ENCODE measurements around the gene PLD4.

Gene PLD4

DNA sequence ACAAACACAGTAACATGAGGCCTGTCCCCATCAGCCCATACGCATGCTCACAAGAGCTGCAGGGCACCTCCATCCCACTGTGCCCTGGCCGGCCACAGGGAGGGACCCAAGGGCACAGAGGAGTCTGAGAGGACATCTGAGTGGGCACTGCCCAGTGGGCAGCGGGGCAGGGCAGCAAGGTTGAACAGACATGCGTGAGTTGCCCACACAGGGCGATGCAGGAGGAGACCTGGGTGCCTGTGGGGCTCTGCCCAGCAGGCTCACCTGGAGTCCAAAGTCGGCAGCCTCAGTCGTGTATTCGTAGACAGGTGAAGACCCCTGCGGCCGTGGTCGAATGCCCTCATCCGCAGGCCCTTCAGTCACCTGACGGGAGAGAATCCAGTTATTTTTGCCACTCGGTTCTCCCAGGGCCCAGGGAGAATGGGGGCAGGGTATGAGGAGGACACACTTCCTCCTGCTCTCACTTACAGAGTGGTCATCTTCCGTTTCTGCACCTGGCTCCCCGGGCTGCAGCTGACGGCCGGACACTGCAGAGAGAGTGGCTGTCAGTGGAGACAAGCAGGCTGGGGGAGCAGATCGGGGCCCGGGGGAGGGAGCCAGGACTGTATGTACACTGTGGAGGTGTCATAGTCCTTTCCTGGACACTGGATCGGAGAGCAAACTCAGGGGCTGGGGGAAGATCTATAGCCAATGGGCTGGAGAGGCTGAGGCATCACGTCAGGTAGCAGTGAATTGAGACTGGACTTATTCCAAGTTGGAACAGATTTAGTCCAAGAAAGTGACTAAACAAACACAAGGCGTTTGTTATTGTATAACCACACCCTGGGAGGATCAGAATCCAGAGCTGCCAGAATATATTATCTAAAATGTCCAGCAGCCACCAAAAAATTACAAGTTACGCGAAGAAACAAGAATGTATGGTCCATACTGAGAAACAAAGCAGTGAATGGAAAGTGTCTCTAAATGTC, 32.8 kb downstream of the PLD4 start:
- DNase-seq: no peak

DNA sequence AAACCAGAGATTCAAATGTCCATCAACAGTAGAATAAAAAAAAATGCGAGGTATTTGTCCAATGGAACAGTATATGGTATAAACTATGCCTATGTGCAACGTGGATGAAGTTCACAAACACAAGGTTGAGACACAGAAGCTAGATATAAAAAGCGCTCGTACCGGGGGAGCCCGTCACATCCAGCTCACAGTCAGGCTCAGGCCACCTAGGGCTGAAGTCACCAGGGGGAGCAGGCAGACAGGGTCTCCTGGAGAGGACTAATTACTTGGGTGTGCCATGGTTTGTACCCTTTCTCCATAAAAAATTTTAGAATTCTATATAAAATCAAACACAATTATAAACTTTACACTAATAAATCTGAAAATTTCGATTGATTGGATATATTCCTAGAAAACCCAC, 39.9 kb downstream of the PLD4 start:
- no peak for DNase-seq

DNA sequence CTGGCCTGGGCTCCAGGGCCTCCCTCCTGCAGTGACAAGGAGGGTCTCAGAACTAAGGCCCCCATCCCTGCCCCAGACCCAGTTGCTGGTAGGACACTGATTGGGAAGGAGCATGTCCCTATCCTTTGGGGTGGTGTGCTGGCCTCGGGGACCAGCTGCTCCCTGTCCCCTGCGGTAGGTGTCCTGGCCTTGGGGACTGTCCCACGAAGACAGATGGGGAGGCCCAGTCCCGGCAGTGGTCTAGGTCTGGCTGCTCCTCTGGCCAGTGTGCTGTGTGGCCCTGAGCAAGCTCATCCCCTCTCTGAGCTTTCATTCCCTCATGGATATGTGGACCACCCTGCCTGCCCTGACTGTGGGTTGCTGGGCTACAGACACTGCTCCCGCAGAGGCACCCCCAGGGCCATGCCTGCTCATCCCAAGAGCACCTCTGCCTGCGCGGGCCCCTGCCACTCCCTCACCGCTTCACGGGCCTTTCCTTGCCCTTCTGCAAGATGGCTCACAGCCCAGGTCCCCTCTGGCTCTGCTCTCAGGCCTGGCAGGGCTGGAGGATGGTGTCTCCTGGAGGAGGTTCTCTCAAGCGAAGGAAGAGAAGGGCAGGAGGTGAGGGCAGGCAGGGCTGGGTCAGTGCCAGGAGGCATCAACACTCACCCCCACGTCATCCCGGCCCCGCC, 41.0 kb downstream of the PLD4 start:
- no peak for DNase-seq

DNA sequence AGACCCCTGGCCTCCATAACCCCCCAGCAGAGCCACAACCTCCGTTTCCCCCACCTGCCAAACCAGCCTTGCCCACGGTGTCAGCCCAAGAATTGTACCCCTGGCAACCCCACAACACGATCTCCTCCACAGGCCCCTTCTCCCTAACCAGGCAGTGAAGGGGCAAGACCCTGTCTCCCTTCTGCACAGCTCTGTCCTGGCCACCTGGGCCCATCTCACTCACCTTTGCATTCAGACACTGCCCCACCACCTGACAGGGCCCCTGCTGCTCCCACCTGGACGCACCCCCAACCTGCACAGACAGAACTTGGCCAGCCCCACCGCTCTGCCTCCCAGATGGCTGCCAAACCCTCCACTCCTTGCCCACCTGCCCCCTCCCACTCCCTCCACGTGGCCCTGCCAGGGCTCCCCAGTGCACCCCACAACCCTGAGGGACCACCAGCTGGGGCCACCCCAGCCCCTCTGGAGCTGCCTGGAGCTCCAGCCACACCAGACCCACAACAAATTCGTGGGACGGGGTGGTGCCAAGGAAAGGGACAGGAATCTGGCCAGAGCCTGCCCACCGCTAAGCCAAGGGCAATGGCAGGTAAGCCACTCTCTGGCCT, 41.7 kb downstream of the PLD4 start:
- DNase-seq: no peak

DNA sequence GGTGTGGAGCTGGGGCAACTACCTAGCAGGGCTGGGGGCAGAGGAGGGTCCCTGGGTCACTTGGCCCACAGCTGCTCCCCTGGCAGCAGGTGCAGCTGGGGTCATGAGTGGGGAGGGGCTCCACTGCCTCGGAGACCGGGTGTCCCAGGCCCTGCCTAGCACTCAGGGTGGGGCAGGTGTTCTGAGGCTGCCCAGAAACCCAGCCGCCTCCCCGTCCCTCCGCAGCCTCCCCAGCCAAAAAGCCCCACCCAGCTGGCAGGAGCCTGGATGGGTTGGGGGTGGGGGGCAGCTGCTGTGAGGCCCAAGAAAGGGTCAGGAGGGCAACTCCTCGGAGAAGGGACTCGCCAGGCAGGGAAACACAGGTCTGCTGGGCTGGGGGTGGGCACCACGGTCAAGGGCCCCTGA, 42.3 kb downstream of the PLD4 start:
- no peak for DNase-seq

DNA sequence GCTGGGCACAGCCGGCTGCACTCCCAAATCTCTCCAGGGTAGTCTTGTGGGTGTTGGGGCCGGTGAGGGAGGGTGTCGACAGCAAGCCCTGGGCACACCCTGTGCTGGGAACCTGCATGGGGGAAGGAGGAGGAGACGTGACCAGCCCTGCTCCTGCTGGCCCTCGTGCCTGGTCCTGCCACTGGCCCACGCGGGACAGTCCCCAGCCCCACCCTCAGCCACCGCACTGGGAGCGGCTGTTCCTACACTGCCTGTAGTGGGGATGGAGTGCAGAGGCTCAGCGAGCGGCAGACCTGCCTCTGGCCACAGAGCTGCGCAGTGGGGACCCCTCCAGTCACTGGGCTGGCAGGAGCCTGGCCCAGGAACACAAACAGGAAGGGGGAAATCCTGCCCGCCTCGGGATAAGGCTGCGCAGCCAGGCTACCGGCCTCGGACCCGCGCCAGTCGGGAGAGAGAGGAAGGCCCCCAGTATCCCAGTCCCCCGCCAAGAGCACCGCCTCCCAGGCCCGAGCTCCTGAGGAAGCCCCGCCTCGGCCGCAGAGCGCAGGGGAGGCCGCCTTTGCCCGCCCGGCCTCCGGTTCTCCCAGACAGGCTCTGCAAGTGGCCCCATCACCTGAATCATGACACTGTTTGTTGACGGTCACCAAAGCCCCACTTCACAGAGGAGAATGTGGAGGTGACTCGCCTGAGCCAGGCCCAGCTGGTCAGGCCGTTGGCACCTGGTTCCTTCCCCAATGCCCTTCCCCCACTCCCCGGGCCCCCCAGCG, 42.9 kb downstream of the PLD4 start:
- no peak for DNase-seq

DNA sequence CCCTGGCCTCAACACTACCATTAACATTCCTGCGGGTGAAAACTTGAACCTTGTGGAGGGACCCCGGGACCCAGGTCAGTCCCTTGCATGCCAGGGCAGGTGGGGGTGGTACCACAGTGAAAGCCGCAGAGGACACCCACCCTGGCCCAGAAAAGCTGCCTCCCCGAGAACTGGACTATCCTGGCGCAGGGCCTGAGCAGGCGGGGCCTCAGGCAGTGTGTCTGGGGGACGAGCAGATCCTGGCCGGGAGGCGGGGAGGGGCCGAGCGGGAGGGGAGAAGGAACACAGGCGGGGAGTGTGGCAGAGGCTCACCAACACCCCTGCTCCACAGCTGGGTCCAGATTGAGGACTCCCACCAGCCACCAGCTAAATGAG, 43.5 kb downstream of the PLD4 start:
- no peak for DNase-seq

DNA sequence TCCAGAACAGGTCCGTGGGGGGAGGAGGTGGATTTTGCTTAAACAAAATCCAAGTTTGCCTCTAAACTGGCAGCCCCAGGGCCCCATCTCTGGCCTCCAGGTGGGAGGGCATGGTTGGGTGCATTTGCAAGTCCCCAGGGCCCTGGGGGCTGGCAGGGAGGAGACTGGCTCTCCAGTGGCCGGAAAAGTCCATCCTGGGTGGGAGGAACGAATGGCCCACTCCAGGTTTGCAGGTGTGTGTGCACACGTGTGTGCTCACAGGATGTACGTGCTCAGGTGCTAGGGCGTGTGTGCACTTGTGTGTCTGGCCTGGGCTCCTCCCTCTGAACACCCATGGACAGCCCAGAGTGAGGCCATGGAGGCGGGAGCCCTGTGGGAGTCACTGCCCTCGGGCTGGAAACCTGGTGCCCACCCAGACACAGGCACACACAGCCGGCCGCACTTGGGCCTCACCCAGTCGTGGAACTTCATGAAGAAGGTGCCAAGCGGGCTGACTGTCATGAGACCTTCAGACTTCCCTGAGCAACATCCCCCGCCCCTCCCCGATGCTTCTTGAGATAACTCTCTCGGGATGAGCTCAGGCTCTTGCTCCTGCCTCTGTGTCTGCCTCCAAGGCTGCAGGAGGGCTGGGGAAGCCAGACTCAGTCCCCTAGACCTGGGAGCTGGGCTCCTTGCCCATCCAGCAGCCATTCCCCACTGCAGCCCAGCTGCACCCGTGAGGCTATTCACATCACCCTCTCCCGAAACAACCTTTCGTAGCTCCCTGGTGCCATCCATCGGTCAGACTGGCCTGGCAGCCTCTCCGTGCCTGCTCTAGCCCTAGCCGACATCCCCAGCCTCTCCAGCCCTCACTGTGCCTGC, 44.1 kb downstream of the PLD4 start:
- DNase-seq: no peak

DNA sequence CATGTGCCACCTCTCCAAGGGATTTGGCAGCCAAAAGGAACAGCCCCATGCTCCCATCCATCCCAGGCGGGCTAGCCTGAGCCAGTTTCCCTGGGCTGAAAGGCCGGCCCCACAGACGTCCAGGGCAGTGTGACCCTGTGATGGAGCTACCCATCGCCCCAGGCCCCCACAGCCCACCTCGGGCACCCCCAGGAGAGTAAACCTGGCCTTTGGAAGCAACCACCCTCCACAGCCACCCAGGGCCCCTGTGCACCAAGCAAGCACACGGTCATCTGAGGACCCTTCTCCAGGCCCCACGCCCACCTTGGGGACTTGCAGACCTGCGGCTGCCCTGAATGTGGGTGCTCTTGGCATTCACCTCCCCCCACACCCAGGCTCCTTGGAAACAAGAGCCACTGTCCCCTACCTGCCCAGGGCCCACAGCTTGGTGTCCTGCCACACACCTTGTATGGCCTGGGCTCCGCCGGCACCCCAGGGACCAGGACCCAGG, 45.1 kb downstream of the PLD4 start:
- no peak for DNase-seq

DNA sequence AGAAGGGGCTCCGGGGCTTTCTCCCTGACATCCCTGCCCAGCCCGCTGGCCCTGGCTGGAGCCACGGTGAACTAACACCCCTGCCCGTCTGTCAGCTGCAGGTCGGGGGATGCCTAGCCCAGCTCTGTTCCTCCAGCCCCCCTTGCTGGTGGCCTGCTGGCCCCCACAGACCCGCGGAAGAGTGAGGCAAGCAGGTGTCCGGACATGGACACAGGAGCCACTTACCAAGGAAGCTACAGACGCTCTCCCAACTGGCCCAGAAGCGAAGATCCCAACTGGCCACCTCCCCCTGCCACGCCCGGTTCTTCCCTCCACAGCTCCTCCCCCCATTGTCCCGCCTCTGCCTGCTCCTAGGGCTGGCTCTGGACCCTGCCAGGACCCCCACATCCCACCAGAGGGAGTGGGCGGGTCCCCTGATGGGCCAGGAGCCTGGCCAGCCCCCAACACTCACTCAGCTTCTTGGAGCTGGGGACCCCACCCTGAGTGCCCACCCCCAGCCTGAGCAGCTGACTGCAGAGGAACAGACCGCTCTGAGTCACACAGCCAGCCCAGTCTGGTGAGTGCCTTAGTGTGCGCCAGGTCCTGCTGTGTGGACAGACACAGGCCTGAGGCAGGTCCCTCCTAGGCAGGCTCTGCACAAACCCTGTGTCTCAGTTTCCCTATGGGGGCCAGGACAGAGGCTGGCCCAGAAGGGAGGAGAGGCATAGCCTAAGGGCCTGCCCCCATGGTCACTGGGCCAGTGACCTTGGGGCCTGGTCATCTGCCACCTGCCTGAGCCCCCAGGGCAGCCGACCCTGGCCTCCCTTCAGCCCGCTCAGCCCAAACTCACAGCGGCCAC, 45.8 kb downstream of the PLD4 start:
- no peak for DNase-seq

DNA sequence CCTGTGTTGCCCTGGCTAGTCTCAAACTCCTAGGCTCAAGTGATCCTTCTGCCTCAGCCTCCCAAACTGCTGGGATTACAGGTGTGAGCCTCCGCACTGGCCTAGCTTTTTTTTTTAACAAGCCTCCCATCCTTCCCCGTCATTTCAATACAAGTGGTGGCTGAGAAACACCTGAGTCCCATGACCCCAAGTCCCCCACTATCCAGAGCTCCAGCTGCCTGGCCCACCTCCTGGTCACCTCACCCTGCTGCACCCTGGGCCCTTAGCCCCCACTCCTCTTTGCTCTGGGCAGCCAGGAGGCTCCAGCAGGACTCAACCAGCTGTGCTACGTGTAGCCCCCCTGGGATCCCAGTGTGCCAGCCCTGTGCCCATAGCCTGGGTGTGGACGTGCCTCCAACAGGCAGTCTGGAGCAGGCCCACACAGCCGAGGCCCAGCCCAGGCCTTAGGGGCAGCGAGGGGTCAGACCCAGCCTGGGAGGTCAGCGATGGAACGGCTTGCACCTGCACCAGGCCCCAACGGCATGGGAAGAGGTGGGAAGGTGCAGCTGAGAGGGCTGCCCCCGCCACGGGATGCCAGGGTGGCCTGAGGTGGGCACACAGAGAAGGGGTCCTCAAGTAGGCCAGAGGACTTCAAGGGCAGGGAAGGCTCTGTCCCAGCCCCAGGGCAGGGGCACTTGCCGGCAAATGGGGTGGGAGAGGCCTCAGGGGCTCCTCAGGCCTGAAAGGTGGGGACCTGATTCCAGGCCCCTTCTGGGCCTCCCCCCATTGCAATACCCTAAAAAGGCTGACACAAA, 47.0 kb downstream of the PLD4 start:
- no peak for DNase-seq

DNA sequence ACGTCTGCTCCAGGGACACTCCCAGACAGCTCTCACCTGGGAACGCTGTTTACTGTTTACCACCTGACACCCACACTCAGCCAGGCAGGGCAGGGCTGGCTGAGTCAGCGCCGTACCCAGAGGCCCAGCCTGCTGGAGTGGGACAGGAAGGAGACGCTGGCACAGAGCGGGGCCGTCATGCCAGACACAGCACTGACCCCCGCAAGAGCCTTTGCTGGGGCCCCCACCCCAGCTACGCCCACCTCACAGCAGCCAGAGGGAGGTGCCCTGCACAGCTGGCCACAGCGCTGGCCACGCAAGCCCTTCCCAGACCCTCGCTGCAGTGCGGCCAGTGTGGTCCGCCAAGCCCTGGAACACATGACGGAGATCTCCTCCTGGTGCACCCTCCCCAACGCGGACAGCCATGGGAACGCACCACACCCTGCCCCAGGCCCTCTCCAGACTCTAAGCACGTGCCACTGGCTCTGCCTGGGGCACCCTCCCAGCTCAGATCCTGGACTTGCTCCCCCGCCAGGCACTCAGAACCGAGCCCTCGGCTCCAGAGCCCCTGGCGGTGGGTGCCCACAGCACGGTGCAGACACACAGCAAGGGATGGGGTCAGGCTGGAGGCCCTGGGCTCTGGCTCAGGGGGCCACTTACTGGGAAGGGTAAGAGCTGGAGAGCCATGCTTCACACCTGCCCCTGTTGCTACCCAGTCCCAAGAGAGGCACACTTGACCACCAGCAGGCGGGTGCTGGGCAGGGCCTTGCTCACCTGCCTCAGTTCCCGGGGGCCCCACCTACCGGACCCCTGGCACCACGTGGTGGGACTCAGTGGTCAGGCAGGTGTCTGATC, 47.8 kb downstream of the PLD4 start:
- DNase-seq: no peak

DNA sequence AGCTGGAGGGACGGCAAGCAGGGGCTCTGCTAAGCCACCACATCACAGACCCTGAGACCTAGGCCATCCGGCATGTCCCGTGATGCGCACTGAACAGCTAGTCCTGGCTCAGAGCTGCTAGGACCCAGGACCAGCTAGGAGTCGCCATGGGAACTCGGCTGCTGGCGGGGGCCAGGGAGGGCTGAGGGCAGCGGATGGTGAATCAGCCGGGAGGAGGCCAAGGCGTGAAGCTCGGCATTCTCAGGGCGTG, 48.4 kb downstream of the PLD4 start:
- DNase-seq: no peak

DNA sequence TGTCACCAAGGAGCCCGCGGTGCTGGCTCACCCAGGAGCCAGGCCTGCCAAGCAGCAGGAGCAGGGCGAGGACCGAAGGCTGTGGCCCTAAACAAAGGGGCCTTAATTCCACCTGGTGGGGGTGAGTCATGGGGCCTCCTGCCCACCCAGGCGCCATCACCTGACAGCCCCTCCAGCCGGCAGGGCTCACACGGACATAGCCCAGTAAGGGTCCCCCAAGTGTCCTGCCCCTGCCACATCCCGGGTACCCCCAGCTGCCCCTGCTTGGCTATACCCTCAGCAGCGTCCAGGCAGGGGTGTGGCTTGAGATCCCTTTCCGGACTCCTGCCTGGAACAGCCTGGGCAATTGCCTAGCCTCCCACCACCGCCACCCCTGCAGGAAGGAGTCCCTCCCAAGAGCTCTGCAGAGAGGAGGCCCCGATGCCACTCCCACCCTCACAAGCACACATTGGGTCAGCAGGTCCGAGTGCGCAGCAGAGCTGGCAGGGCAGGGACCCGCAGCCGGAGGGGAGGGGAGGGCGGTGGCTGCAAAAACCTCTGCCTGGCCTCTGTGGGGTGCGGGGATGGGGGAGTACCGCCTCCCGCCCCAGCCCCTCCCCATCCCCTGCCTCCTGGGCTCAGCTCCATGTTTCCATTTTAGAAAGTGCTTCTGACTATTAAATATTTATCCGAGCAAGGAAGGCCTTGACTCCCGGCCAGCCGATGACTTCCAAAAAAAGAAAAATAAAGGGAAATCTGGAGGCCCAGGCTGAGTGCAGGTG, 48.9 kb downstream of the PLD4 start:
- DNase-seq: no peak

DNA sequence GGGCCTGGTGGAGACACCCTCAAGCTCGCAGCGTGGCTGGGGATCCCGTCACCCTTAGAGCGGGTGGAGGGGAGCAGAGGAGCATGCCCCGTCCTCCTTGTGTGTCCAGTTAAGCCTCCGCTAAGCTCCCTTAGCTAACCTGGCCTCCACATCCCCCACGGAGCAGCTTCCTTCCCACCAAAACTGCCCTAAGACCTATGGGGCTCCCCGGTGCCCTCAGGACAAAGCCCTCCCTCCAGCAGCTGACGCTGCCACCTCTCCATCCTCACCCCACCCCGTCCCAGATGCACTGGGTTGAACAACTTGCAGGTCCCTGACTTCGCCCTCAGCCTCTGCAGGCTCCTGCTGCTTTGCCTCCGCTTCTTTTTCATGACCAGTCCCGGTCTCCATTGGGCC, 49.5 kb downstream of the PLD4 start:
- no peak for DNase-seq

DNA sequence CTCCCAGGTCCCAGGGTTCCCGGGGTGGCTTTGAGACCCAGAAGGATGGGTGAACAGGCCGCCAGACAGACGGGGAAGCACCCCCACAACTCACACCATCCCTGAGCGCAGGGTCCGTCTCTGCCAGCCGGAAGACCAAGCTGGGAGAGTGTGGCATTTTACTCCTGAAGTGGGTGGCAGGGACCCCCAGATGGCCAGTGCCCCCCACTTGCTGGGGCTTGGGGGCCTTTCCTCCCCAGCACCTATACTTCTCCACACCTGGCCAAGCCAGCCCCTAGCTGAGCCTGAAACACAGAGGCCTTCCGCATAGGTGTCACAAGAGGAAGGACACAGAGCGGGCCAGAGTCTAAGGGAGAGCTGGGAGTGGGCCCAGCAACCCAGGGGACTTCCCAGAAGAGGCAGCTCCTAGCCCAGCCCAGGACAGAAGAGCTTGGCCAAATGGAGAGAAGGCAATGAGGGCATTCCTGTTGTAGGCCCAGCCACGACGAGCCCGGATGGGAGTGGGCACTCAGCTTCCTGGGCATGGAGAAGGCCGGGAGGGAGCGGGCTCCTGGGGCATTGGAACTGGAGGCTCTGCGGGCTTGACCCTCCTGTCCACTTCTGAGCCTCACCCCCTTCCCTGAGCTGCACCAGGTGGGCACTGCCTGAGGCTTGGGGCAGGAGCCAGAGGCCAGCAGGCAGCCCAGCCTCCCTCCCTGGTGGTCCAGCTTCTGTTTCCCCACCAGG, 50.1 kb downstream of the PLD4 start:
- DNase-seq: no peak

DNA sequence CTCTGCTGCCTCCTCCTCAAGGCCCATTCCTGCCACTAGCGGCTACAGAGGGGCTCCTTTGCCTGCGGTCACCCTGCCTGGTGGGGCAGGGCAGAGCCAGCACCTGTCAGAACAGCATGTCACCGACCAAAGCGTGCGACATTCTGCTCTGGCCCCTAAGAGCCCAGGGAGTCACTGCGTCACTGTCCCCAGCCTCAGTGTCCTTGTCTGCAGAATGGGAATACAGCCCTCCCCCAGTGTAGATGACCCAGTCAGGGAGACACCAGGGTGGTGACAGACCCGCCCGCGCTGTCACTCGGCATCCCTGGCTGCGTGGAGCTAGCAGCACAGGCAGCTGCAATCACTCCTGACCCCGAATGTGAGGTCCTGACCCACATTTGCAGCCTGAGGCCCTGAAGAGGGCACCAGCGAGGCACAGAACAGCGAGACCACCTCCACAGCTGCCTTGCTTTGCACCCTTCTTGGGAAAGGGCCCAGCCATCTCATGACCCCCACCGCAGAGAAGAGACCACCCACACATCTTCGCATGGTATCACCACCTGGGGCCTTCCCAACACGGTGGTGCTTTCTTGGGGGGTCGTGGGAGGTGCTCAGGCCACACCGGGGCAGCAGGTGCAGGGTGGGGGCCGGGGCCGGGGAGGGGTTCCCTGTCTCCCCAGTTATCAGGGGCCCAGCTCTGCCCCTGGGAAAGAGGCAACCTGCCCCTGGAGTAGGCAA, 51.0 kb downstream of the PLD4 start:
- no peak for DNase-seq

All from activated naive CD4-positive, alpha-beta T cell treated with anti-CD3 and anti-CD28 coated beads, Interleukin-2, amount 50 U/mL, for 16 hours (primary cell).